ENCODE measurements around the gene ADAP1.

- TF ChIP-seq, protein P1, sequence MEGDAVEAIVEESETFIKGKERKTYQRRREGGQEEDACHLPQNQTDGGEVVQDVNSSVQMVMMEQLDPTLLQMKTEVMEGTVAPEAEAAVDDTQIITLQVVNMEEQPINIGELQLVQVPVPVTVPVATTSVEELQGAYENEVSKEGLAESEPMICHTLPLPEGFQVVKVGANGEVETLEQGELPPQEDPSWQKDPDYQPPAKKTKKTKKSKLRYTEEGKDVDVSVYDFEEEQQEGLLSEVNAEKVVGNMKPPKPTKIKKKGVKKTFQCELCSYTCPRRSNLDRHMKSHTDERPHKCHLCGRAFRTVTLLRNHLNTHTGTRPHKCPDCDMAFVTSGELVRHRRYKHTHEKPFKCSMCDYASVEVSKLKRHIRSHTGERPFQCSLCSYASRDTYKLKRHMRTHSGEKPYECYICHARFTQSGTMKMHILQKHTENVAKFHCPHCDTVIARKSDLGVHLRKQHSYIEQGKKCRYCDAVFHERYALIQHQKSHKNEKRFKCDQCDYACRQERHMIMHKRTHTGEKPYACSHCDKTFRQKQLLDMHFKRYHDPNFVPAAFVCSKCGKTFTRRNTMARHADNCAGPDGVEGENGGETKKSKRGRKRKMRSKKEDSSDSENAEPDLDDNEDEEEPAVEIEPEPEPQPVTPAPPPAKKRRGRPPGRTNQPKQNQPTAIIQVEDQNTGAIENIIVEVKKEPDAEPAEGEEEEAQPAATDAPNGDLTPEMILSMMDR (IDR thresholded peaks at IDR 0.05) = no peak
- no peak for TF ChIP-seq EZH2 (IDR thresholded peaks at IDR 0.05)
- no peak for TF ChIP-seq EZH2phosphoT487 (IDR thresholded peaks at IDR 0.05)
Observed at GRCh38 chr7:962401-963081, 8.1 kb upstream of the ADAP1 start.
